Measurements from ENCODE around the gene NT5E.

Gene NT5E

GRCh38 chr6:85449818-85450759 is at the start of gene NT5E:
Gene NT5E, plus strand, starts transcription at chr6:85450083. Its CDS starts 57 bp downstream, at chr6:85450140.
- H3K27me3 ChIP-seq (replicated peaks; ENCODE audit: insufficient read depth, low read length) = no peaks in the 10 kb centered on the region
- peak within 1 kb of the TSS; percentile 97 for H2AFZ ChIP-seq (ENCODE audit: low read length)
- no peaks in the 10 kb centered on the region for H3K9me3 ChIP-seq (replicated peaks; ENCODE audit: insufficient read depth, low read length)
- no peaks in the 10 kb centered on the region for H4K20me1 ChIP-seq (ENCODE audit: insufficient read depth, low read length)
- H3K79me2 ChIP-seq (ENCODE audit: low read length) = no peaks in the 10 kb centered on the region
- H3K36me3 ChIP-seq (replicated peaks; ENCODE audit: insufficient read depth, low read length) = no peaks in the 10 kb centered on the region
- peak within 1 kb of the TSS; percentile 90 for H3K4me3 ChIP-seq (ENCODE audit: low read length)
- no peak for TF ChIP-seq EZH2phosphoT487 (IDR thresholded peaks at IDR 0.05; ENCODE audit: low read length)
- TF ChIP-seq CTCF (IDR thresholded peaks at IDR 0.05; ENCODE audit: low read length) = no peak; the same call in none of the 2 replicates
- TF ChIP-seq EZH2 (optimal IDR thresholded peaks at IDR 0.05; ENCODE audit: low read depth, low read length) = no peak
- peak; percentile 86 for DNase-seq
- peaks cover 3% of the 10 kb centered on the region; the same call in 1 of the 2 replicates for H3K4me1 ChIP-seq (ENCODE audit: low read length)
- peak within 1 kb of the TSS; percentile 73 for H3K9ac ChIP-seq (ENCODE audit: low read length)
- no peaks in the 10 kb centered on the region for H3K9me2 ChIP-seq (replicated peaks; ENCODE audit: insufficient read depth, low read length)
- peak within 1 kb of the TSS; percentile 77 for H3K27ac ChIP-seq (ENCODE audit: low read length)
- peaks cover 18% of the 10 kb centered on the region for H3F3A ChIP-seq (ENCODE audit: insufficient read depth, low read length)
- H3K4me2 ChIP-seq (ENCODE audit: low read depth, low read length) = peak within 1 kb of the TSS; percentile 90

GRCh38 chr6:85400331-85400730 is 49.6 kb upstream of the NT5E start:
- no peak overlapping the region for H3K9ac ChIP-seq (ENCODE audit: low read length)
- no peaks in the 10 kb centered on the region for H3K9me2 ChIP-seq (replicated peaks; ENCODE audit: insufficient read depth, low read length)
- H4K20me1 ChIP-seq (ENCODE audit: insufficient read depth, low read length) = no peaks in the 10 kb centered on the region
- no peak for DNase-seq
- no peaks in the 10 kb centered on the region for H3K9me3 ChIP-seq (replicated peaks; ENCODE audit: insufficient read depth, low read length)
- H3K27ac ChIP-seq (ENCODE audit: low read length) = no peak overlapping the region
- no peak overlapping the region for H3K4me3 ChIP-seq (ENCODE audit: low read length)
- H3K79me2 ChIP-seq (ENCODE audit: low read length) = no peaks in the 10 kb centered on the region
- no peaks in the 10 kb centered on the region for H3F3A ChIP-seq (ENCODE audit: insufficient read depth, low read length)
- H2AFZ ChIP-seq (ENCODE audit: low read length) = no peak overlapping the region
- H3K4me1 ChIP-seq (ENCODE audit: low read length) = no peaks in the 10 kb centered on the region
- no peak overlapping the region for H3K4me2 ChIP-seq (ENCODE audit: low read depth, low read length)
- H3K27me3 ChIP-seq (replicated peaks; ENCODE audit: insufficient read depth, low read length) = no peaks in the 10 kb centered on the region
- TF ChIP-seq EZH2 (optimal IDR thresholded peaks at IDR 0.05; ENCODE audit: low read depth, low read length) (no peak), EZH2phosphoT487 (IDR thresholded peaks at IDR 0.05; ENCODE audit: low read length) (no peak), CTCF (IDR thresholded peaks at IDR 0.05; ENCODE audit: low read length) (no peak)
- H3K36me3 ChIP-seq (replicated peaks; ENCODE audit: insufficient read depth, low read length) = no peaks in the 10 kb centered on the region

GRCh38 chr6:85401186-85402021 is 48.5 kb upstream of the NT5E start:
- H3K27ac ChIP-seq (ENCODE audit: low read length) = no peak overlapping the region
- no peak for TF ChIP-seq EZH2 (optimal IDR thresholded peaks at IDR 0.05; ENCODE audit: low read depth, low read length)
- no peak for TF ChIP-seq CTCF (IDR thresholded peaks at IDR 0.05; ENCODE audit: low read length)
- no peak for TF ChIP-seq EZH2phosphoT487 (IDR thresholded peaks at IDR 0.05; ENCODE audit: low read length)
- DNase-seq = no peak
- no peak overlapping the region for H2AFZ ChIP-seq (ENCODE audit: low read length)
- H3K9me3 ChIP-seq (replicated peaks; ENCODE audit: insufficient read depth, low read length) = no peaks in the 10 kb centered on the region
- no peaks in the 10 kb centered on the region for H3K9me2 ChIP-seq (replicated peaks; ENCODE audit: insufficient read depth, low read length)
- H4K20me1 ChIP-seq (ENCODE audit: insufficient read depth, low read length) = no peaks in the 10 kb centered on the region
- no peaks in the 10 kb centered on the region for H3F3A ChIP-seq (ENCODE audit: insufficient read depth, low read length)
- no peaks in the 10 kb centered on the region for H3K27me3 ChIP-seq (replicated peaks; ENCODE audit: insufficient read depth, low read length)
- H3K36me3 ChIP-seq (replicated peaks; ENCODE audit: insufficient read depth, low read length) = no peaks in the 10 kb centered on the region
- no peaks in the 10 kb centered on the region for H3K4me1 ChIP-seq (ENCODE audit: low read length)
- no peak overlapping the region for H3K4me2 ChIP-seq (ENCODE audit: low read depth, low read length)
- no peak overlapping the region for H3K4me3 ChIP-seq (ENCODE audit: low read length)
- no peaks in the 10 kb centered on the region for H3K79me2 ChIP-seq (ENCODE audit: low read length)
- H3K9ac ChIP-seq (ENCODE audit: low read length) = no peak overlapping the region
